Ishikawa (cell line): ENCODE data around the gene NECAB2.

Experiments used
- CEBPB ChIP-seq: IDR thresholded peaks from 2 replicates; pipeline ENCODE4 v1.6.1; 2012
- CREB1 ChIP-seq: IDR thresholded peaks from 2 replicates; pipeline ENCODE4 v1.6.1; 2012; ENCODE audit warnings: low read depth
- EGR1 ChIP-seq: IDR thresholded peaks from 2 replicates; pipeline ENCODE4 v1.6.1; 2012
- EP300 ChIP-seq: IDR thresholded peaks from 2 replicates; pipeline ENCODE4 v1.6.1; 2012; ENCODE audit warnings: borderline replicate concordance
- FOXM1 ChIP-seq: IDR thresholded peaks from 2 replicates; pipeline ENCODE4 v1.6.1; 2012; ENCODE audit warnings: low read depth, borderline replicate concordance
- NFIC ChIP-seq: IDR thresholded peaks from 2 replicates; pipeline ENCODE4 v1.6.1; 2012
- RAD21 ChIP-seq: IDR thresholded peaks from 2 replicates; pipeline ENCODE4 v1.6.1; 2012; ENCODE audit warnings: low read depth
- TAF1 ChIP-seq: IDR thresholded peaks from 2 replicates; pipeline ENCODE4 v1.6.1; 2012; ENCODE audit warnings: low read depth, mild to moderate bottlenecking
- TCF12 ChIP-seq: IDR thresholded peaks from 2 replicates; pipeline ENCODE4 v1.6.1; 2012; ENCODE audit warnings: low read depth
- TEAD4 ChIP-seq: IDR thresholded peaks from 2 replicates; pipeline ENCODE4 v1.6.1; 2012
- YY1 ChIP-seq: IDR thresholded peaks from 2 replicates; pipeline ENCODE4 v1.6.1; 2012; ENCODE audit warnings: low read depth
- ZBTB7A ChIP-seq: IDR thresholded peaks from 2 replicates; pipeline ENCODE4 v1.6.1; 2012; ENCODE audit warnings: low read depth
- TF ChIP-seq, protein P1 (sequence below): IDR thresholded peaks from 2 replicates; pipeline ENCODE4 v1.6.1; 2012; ENCODE audit warnings: low read depth, mild to moderate bottlenecking
- TF ChIP-seq, protein P2 (sequence below): IDR thresholded peaks from 2 replicates; pipeline ENCODE4 v1.6.1; 2012
- TF ChIP-seq, protein P3 (sequence below): IDR thresholded peaks from 2 replicates; pipeline ENCODE4 v1.6.1; 2012

The NECAB2 gene

DNA sequence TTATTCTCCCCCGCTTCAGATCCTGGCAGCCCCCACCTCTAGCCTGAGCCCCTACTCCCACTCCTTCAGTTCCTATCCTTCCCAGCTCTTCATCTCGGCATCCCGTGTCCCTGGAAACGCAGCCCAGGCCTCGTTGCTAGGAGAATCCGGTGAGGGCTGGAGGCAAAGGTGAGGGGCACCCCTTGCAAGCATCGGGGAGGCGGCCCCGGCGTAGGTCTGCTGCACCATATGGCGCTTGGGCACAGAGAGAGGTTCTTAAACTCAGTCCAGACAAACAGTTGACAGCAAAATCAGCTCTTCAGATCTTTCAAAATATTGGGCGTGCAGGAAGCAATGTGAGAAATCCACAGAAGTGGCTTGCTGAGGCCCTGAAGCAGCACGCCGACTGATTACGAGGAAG is 59.6 kb downstream of the NECAB2 start:
- TF ChIP-seq TEAD4, result no peak
- TF ChIP-seq EGR1, result no peak
- no peak for TF ChIP-seq TAF1
- TF ChIP-seq, protein P1, sequence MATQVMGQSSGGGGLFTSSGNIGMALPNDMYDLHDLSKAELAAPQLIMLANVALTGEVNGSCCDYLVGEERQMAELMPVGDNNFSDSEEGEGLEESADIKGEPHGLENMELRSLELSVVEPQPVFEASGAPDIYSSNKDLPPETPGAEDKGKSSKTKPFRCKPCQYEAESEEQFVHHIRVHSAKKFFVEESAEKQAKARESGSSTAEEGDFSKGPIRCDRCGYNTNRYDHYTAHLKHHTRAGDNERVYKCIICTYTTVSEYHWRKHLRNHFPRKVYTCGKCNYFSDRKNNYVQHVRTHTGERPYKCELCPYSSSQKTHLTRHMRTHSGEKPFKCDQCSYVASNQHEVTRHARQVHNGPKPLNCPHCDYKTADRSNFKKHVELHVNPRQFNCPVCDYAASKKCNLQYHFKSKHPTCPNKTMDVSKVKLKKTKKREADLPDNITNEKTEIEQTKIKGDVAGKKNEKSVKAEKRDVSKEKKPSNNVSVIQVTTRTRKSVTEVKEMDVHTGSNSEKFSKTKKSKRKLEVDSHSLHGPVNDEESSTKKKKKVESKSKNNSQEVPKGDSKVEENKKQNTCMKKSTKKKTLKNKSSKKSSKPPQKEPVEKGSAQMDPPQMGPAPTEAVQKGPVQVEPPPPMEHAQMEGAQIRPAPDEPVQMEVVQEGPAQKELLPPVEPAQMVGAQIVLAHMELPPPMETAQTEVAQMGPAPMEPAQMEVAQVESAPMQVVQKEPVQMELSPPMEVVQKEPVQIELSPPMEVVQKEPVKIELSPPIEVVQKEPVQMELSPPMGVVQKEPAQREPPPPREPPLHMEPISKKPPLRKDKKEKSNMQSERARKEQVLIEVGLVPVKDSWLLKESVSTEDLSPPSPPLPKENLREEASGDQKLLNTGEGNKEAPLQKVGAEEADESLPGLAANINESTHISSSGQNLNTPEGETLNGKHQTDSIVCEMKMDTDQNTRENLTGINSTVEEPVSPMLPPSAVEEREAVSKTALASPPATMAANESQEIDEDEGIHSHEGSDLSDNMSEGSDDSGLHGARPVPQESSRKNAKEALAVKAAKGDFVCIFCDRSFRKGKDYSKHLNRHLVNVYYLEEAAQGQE, result no peak
- no peak for TF ChIP-seq CREB1
- no peak for TF ChIP-seq YY1
- no peak for TF ChIP-seq RAD21
- TF ChIP-seq, protein P2, sequence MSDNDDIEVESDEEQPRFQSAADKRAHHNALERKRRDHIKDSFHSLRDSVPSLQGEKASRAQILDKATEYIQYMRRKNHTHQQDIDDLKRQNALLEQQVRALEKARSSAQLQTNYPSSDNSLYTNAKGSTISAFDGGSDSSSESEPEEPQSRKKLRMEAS, result no peak
- TF ChIP-seq TCF12, result no peak
- no peak for TF ChIP-seq NFIC
- TF ChIP-seq FOXM1, result no peak
- TF ChIP-seq ZBTB7A, result no peak
- TF ChIP-seq CEBPB, result no peak
- TF ChIP-seq, protein P3, sequence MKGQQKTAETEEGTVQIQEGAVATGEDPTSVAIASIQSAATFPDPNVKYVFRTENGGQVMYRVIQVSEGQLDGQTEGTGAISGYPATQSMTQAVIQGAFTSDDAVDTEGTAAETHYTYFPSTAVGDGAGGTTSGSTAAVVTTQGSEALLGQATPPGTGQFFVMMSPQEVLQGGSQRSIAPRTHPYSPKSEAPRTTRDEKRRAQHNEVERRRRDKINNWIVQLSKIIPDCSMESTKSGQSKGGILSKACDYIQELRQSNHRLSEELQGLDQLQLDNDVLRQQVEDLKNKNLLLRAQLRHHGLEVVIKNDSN, result no peak
- no peak for TF ChIP-seq EP300

DNA sequence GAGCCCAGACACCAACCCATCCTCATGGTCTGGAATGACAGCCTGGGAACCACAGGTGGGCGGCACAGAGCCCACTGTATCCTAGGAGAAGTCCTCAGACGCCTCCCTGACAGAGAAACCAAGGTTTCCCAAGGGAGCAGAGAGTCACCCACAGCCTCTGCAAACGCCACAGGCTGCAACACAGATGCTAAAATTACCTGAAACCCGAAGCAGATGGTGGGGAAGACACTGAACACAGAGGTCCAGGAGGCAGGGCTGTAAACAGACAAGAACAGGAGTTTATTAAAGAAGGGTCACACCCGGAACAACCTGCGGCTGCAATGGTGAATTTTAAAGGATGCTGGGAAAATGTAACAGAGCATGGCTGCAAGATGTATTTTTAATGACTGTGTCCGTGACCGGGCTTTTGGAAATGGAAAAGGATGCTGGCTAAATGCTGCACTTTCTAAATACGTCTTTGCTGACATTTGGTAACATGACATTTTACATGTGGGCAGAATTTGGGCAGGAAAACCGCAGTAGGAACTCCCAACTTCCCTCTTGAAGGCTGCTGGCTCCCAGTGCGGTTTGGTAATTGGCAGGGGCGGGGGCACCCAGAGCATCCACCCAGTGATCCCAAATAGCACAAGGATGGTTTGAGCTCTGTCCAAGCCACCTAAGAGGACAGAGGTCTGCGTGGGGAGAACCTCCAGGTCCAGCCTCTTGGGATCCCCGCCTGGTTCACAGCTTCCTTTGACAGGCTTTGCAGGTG is 61.4 kb downstream of the NECAB2 start:
- TF ChIP-seq YY1 (no peak), CEBPB (no peak), EP300 (no peak), FOXM1 (no peak), EGR1 (no peak), RAD21 (no peak), NFIC (no peak), TAF1 (no peak), CREB1 (no peak), TCF12 (no peak), TEAD4 (no peak), ZBTB7A (no peak)
- TF ChIP-seq, protein P1, result no peak
- TF ChIP-seq, protein P3, result no peak
- TF ChIP-seq, protein P2, result no peak

DNA sequence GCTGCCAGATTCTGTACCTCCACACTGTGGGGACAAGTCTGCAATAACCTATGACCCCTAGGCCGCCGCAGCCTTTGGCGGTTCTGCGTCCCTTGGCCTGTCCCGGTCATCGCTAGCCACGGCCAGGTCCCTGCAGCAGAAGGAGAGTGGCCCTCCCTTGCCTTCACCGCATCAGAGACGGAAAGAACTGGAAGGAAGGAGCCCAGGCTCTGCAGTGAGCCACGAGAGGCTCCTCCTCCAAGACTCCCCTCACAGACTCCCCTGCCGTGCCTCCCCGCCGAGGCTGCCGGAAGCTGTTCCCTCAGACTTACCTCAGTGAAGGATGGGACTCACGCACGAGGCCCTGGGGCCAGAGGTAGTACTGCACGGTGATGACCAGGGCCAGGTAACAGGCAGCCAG is 63.5 kb downstream of the NECAB2 start:
- TF ChIP-seq, protein P1, result no peak

DNA sequence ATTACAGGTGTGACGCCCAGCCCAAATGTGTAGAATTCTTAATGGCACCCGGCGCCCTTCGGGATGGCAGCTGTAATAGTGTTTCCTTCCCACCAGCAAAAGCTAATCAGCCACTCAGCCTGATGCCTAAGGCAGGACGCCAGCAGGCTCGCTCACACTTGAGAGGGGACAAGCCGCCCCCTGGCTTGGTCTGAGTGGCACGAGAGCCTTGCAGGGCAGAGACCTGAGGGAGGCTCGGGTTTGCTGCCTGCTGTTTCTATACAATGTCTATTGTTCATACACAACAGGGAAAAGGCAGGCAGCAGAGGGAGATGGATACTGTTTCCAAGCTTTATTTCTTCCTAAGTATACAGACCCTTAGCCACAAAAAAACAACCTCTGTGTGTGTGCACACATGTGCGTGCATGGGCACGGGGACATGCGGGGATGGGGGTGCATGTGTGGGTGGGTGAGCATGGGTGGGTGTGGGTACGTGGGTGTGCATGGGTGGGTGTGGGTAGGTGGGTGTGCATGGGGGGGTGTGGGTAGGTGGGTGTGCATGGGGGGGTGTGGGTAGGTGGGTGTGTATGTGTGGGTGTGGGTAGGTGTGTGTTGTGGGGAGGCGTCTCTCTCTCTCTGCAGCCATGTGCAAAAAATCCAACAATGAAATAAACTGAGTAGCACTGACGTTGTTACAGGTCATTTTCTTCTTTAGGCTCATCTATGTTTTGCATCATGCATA is 64.6 kb downstream of the NECAB2 start:
- no peak for TF ChIP-seq TAF1
- TF ChIP-seq TCF12, result peak; percentile 76
- 0 out of 2 replicates have a peak, but pooled peaks have one; percentile 52 for TF ChIP-seq ZBTB7A
- peak; percentile 40; the same call in 1 of the 2 replicates for TF ChIP-seq RAD21
- 0 out of 2 replicates have a peak, but pooled peaks have one; percentile 37 for TF ChIP-seq TEAD4
- TF ChIP-seq EP300, result peak; percentile 88
- TF ChIP-seq FOXM1, result peak; percentile 51; the same call in 1 of the 2 replicates
- TF ChIP-seq EGR1, result peak; percentile 14; the same call in 1 of the 2 replicates
- TF ChIP-seq CEBPB, result no peak; the same call in 1 of the 2 replicates
- no peak for TF ChIP-seq CREB1
- TF ChIP-seq, protein P1, result no peak
- TF ChIP-seq, protein P3, result no peak
- peak; percentile 69 for TF ChIP-seq NFIC
- TF ChIP-seq, protein P2, result no peak; the same call in 1 of the 2 replicates
- TF ChIP-seq YY1, result 0 out of 2 replicates have a peak, but pooled peaks have one; percentile 46
